ENCODE measurements around the gene PTPRD. TPM values are rescaled to one million over a fixed set of nuclear protein-coding genes. Genes with fewer than 3 reads are reported as not detected.

Gene PTPRD
- total RNA-seq, 1 experiment from 2014 or later, result 0.02 TPM

DNA sequence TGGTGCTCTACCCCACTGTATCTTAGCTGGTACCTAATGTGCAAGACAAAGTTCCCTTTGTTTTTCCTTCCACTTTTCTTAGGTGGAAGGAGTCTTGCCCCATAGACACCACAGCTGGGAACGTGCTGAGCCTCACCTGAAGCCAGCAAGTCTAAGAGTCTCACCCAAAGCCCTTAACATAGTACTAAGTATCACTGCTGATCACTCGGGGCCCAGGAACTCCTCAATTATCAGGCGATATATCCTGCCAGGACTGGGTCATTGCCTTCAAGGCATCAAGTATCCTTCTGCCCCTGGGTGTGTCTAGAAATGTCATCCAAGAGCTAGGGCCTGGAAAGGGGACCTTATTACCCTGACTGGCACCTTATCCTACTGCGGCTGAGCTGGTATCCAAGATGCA is 123.9 kb downstream of the PTPRD start:
- no peak for ATAC-seq
- Histone ChIP-seq H3K79me2 (ENCODE audit: insufficient read depth, low read length) (no peaks in the 10 kb centered on the region), H3K9me3 (ENCODE audit: control insufficient read depth in 1 of 2, insufficient read depth in 1 of 2, low read depth in 1 of 2, low read length in 2 of 2) (peaks cover 6 to 8% of the 10 kb centered on the region in 2 experiments; a peak in 2 of 4 replicates), H3K9ac (ENCODE audit: low read length) (no peak overlapping the region), H3K4me3 (replicated peaks in 1 of 2; ENCODE audit: low read depth in 1 of 2, low read length in 2 of 2) (no peak overlapping the region), H2AFZ (ENCODE audit: low read depth, low read length, poor library complexity, severe bottlenecking) (no peak overlapping the region), H3K9me2 (ENCODE audit: insufficient read depth) (no peaks in the 10 kb centered on the region), H4K20me1 (ENCODE audit: insufficient read depth) (no peaks in the 10 kb centered on the region), H3K4me1 (ENCODE audit: control insufficient read depth in 1 of 2, insufficient read depth in 2 of 2, low read length in 2 of 2) (no peaks in the 10 kb centered on the region), H3K4me2 (ENCODE audit: low read length) (no peak overlapping the region), H3K27me3 (ENCODE audit: insufficient read depth, low read length) (no peaks in the 10 kb centered on the region), H3K27ac (ENCODE audit: low read depth, low read length) (no peak overlapping the region), H3K36me3 (ENCODE audit: control insufficient read depth in 1 of 2, insufficient read depth in 2 of 2, low read length in 2 of 2) (no peaks in the 10 kb centered on the region)
- TF ChIP-seq, protein P1, sequence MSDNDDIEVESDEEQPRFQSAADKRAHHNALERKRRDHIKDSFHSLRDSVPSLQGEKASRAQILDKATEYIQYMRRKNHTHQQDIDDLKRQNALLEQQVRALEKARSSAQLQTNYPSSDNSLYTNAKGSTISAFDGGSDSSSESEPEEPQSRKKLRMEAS (IDR thresholded peaks at IDR 0.05), result no peak
- TF ChIP-seq, protein P2, sequence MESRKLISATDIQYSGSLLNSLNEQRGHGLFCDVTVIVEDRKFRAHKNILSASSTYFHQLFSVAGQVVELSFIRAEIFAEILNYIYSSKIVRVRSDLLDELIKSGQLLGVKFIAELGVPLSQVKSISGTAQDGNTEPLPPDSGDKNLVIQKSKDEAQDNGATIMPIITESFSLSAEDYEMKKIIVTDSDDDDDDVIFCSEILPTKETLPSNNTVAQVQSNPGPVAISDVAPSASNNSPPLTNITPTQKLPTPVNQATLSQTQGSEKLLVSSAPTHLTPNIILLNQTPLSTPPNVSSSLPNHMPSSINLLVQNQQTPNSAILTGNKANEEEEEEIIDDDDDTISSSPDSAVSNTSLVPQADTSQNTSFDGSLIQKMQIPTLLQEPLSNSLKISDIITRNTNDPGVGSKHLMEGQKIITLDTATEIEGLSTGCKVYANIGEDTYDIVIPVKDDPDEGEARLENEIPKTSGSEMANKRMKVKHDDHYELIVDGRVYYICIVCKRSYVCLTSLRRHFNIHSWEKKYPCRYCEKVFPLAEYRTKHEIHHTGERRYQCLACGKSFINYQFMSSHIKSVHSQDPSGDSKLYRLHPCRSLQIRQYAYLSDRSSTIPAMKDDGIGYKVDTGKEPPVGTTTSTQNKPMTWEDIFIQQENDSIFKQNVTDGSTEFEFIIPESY (IDR thresholded peaks at IDR 0.05; ENCODE audit: extremely low read depth, insufficient replicate concordance, low read length), result no peak
- TF ChIP-seq CEBPB (IDR thresholded peaks at IDR 0.05; ENCODE audit: low read depth) (no peak), SP1 (IDR thresholded peaks at IDR 0.05; ENCODE audit: low read depth) (no peak), CBX3 (IDR thresholded peaks at IDR 0.05; ENCODE audit: low read depth) (no peak), FOSL1 (IDR thresholded peaks at IDR 0.05; ENCODE audit: low read depth) (no peak), EZH2phosphoT487 (IDR thresholded peaks at IDR 0.05; ENCODE audit: borderline replicate concordance) (no peak), YY1 (IDR thresholded peaks at IDR 0.05; ENCODE audit: extremely low read depth, insufficient replicate concordance, low read depth, low read length) (no peak), POLR2AphosphoS5 (IDR thresholded peaks at IDR 0.05; ENCODE audit: low read depth, low read length) (no peak), SRF (IDR thresholded peaks at IDR 0.05; ENCODE audit: low read depth) (no peak), JUND (IDR thresholded peaks at IDR 0.05) (no peak)
- TF ChIP-seq, protein P3, sequence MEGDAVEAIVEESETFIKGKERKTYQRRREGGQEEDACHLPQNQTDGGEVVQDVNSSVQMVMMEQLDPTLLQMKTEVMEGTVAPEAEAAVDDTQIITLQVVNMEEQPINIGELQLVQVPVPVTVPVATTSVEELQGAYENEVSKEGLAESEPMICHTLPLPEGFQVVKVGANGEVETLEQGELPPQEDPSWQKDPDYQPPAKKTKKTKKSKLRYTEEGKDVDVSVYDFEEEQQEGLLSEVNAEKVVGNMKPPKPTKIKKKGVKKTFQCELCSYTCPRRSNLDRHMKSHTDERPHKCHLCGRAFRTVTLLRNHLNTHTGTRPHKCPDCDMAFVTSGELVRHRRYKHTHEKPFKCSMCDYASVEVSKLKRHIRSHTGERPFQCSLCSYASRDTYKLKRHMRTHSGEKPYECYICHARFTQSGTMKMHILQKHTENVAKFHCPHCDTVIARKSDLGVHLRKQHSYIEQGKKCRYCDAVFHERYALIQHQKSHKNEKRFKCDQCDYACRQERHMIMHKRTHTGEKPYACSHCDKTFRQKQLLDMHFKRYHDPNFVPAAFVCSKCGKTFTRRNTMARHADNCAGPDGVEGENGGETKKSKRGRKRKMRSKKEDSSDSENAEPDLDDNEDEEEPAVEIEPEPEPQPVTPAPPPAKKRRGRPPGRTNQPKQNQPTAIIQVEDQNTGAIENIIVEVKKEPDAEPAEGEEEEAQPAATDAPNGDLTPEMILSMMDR (IDR thresholded peaks at IDR 0.05 in 2 of 3, conservative IDR thresholded peaks at IDR 0.05 in 1 of 3; ENCODE audit: borderline replicate concordance in 1 of 3, insufficient read depth in 1 of 3, low read depth in 2 of 3, low read length in 2 of 3), result no peak
- CTCF ChIA-PET, result no interaction called here
- no peak for DNase-seq (ENCODE audit: low read depth, low spot score)
- POLR2A ChIA-PET, result no interaction called here
- no TSS peak for BruUV-seq (replicated peaks)
- RAD21 ChIA-PET (ENCODE audit: low non-redundant PET in 1 of 2, low total read pairs in 2 of 2, uncharacterized antibody in 2 of 2, unreplicated experiment in 2 of 2), result no interaction called here
- intact Hi-C loops (cut with micrococcal nuclease), result no loop called here
